Neutrophil (primary cell): ENCODE data around the gene PMIS2.

Experiments
- H3K27ac ChIP-seq: fragments of 200-600 bp; sonication (generic); 2 replicates; pipeline ENCODE4 v1.5.1; 2016; ENCODE audit warnings: mild to moderate bottlenecking, moderate library complexity
- H3K27me3 ChIP-seq: fragments of 200-600 bp; sonication (generic); 2 replicates; pipeline ENCODE4 v1.6.0; 2016; ENCODE audit warnings: mild to moderate bottlenecking
- H3K36me3 ChIP-seq: fragments of 200-600 bp; sonication (generic); 2 replicates; pipeline ENCODE4 v1.5.1; 2017
- H3K4me1 ChIP-seq, 2 experiments: fragments of 200-600 bp in 1 of 2; sonication (generic) in 1 of 2; 1 replicate in 1 of 2; 2 replicates in 1 of 2; pipeline versions ENCODE4 v1.5.1 to v1.6.1; 2013 to 2016; ENCODE audit warnings: low read depth in 1 of 2, low read length in 1 of 2, mild to moderate bottlenecking in 1 of 2, moderate library complexity in 1 of 2; ENCODE audit not compliant: control insufficient read depth in 1 of 2, insufficient read depth in 1 of 2
- H3K4me3 ChIP-seq, 2 experiments: fragments of 200-600 bp in 1 of 2; sonication (generic) in 1 of 2; 1 replicate in 1 of 2; 2 replicates in 1 of 2; pipeline ENCODE4 v1.5.1; 2013 to 2016; ENCODE audit warnings: low read depth in 1 of 2, low read length in 1 of 2, mild to moderate bottlenecking in 1 of 2, moderate library complexity in 1 of 2
- H3K9me3 ChIP-seq: fragments of 200-600 bp; sonication (generic); 2 replicates; pipeline ENCODE4 v1.5.1; 2016
- CTCF ChIP-seq: fragments of 200-600 bp; sonication (generic); IDR thresholded peaks from 2 replicates; pipeline ENCODE4 v1.5.1; 2016; ENCODE audit warnings: antibody characterized with exemption

Gene PMIS2

GRCh38 chr19:35636651-35637050, 50.7 kb downstream of the PMIS2 start:
- peaks cover 0 to 3% of the 10 kb centered on the region in 2 experiments for H3K4me1 ChIP-seq
- H3K27me3 ChIP-seq = peaks cover 16% of the 10 kb centered on the region
- no peak overlapping the region for H3K27ac ChIP-seq
- peaks cover 66% of the 10 kb centered on the region for H3K36me3 ChIP-seq
- H3K9me3 ChIP-seq = no peaks in the 10 kb centered on the region
- H3K4me3 ChIP-seq = no peak overlapping the region
- TF ChIP-seq CTCF = no peak
